B cell (primary cell): ENCODE results near the gene CFAP61. TPM values are rescaled to one million over a fixed set of nuclear protein-coding genes. Genes with fewer than 3 reads are reported as not detected.

Source experiments
- ATAC-seq: fragments of 200-7000 bp; cut with Tn5 transposase; one replicate; pipeline ENCODE4 v1.10.0; 2021; ENCODE audit warnings: low read depth, mild to moderate bottlenecking, moderate number of reproducible peaks, moderate library complexity
- CTCF ChIA-PET: fragments of 350-600 bp; sonication (Branson Sonifier 250); formaldehyde crosslinking; loops from one replicate; lab custom pipeline; 2021; ENCODE audit warnings: antibody characterized with exemption, inconsistent platforms; lab: Charles Lee
- POLR2A ChIA-PET: fragments of 350-600 bp; sonication (Branson Sonifier 250); formaldehyde crosslinking; loops from one replicate; lab custom pipeline; 2021; ENCODE audit warnings: antibody characterized with exemption; lab: Charles Lee
- DNase-seq: peaks from one replicate; pipeline ENCODE4 v3.0.0; 2013
- H2AFZ ChIP-seq: 2 replicates; pipeline ENCODE4 v1.6.1; 2012; ENCODE audit warnings: mild to moderate bottlenecking, low read depth, low read length; ENCODE audit not compliant: insufficient read depth, poor library complexity, severe bottlenecking
- H3K27ac ChIP-seq, 2 donors: 1 replicate in 1 of 2; 2 replicates in 1 of 2; pipeline ENCODE4 v1.5.1; 2012 to 2013; ENCODE audit warnings: low read length in 2 of 2, mild to moderate bottlenecking in 2 of 2, moderate library complexity in 1 of 2
- H3K27me3 ChIP-seq, 4 experiments: fragments of 200-600 bp in 1 of 4; sonication (generic) in 1 of 4; replicated peaks in 1 of 4; 1 replicate in 2 of 4; 2 replicates in 2 of 4; pipeline versions ENCODE4 v1.6.1 to v1.7.0; 2013 to 2016; ENCODE audit warnings: low read length in 3 of 4, mild to moderate bottlenecking in 2 of 4, mixed read lengths in 1 of 4, moderate library complexity in 1 of 4; ENCODE audit not compliant: insufficient read depth in 4 of 4, control insufficient read depth in 3 of 4; ENCODE audit errors: control extremely low read depth in 1 of 4
- H3K36me3 ChIP-seq, 2 experiments: replicated peaks in 1 of 2; 1 replicate in 1 of 2; 2 replicates in 1 of 2; pipeline versions ENCODE4 v1.6.1 to v1.7.1; 2013; ENCODE audit warnings: low read length in 1 of 2; ENCODE audit not compliant: insufficient read depth in 2 of 2, control insufficient read depth in 1 of 2; ENCODE audit errors: control extremely low read depth in 1 of 2, extremely low read depth in 1 of 2
- H3K4me1 ChIP-seq, 2 donors: fragments of 200-600 bp in 1 of 2; sonication (generic) in 1 of 2; 1 replicate in 1 of 2; 2 replicates in 1 of 2; pipeline versions ENCODE4 v1.5.1 to v1.6.1; 2013 to 2017; ENCODE audit warnings: low read length in 2 of 2; ENCODE audit not compliant: control insufficient read depth in 2 of 2, insufficient read depth in 2 of 2
- H3K4me2 ChIP-seq: replicated peaks from 2 replicates; pipeline ENCODE3; 2012; ENCODE audit warnings: mild to moderate bottlenecking, low read depth, low read length; ENCODE audit not compliant: poor library complexity, severe bottlenecking
- H3K4me3 ChIP-seq, 5 experiments: fragments of 200-600 bp in 1 of 5; sonication (generic) in 1 of 5; 1 replicate in 3 of 5; 2 replicates in 2 of 5; pipeline versions ENCODE4 v1.5.1 to v1.7.0; 2011 to 2016; ENCODE audit warnings: low read length in 4 of 5, mild to moderate bottlenecking in 4 of 5, low read depth in 2 of 5, control low read depth in 1 of 5, moderate library complexity in 1 of 5; ENCODE audit not compliant: insufficient read depth in 1 of 5; ENCODE audit errors: control extremely low read depth in 1 of 5, extremely low read depth in 1 of 5
- H3K79me2 ChIP-seq: fragments of 200-600 bp; sonication (generic); one replicate; pipeline ENCODE4 v1.6.0; 2016; ENCODE audit warnings: low read length; ENCODE audit not compliant: control insufficient read depth, insufficient read depth
- H3K9ac ChIP-seq: fragments of 200-600 bp; sonication (generic); 2 replicates; pipeline ENCODE4 v1.6.1; 2017; ENCODE audit warnings: mild to moderate bottlenecking, low read length, moderate library complexity
- H3K9me3 ChIP-seq, 3 donors: one replicate each; pipeline versions ENCODE4 v1.6.1 to v1.7.1; 2013; ENCODE audit warnings: low read length in 2 of 3; ENCODE audit not compliant: control insufficient read depth in 2 of 3, insufficient read depth in 1 of 3; ENCODE audit errors: control extremely low read depth in 1 of 3
- H4K20me1 ChIP-seq: 2 replicates; pipeline ENCODE4 v1.6.0; 2012; ENCODE audit warnings: mild to moderate bottlenecking, low read length; ENCODE audit not compliant: insufficient read depth, control insufficient read depth, poor library complexity, severe bottlenecking
- H3K27ac Mint-ChIP-seq: one replicate; pipeline ENCODE4 v1.8.0; 2021; ENCODE audit warnings: mixed read lengths
- H3K27me3 Mint-ChIP-seq: one replicate; pipeline ENCODE4 v1.8.0; 2021; ENCODE audit warnings: mixed read lengths
- H3K4me1 Mint-ChIP-seq: one replicate; pipeline ENCODE4 v1.8.0; 2021; ENCODE audit warnings: mixed read lengths
- H3K4me3 Mint-ChIP-seq: one replicate; pipeline ENCODE4 v1.8.0; 2021; ENCODE audit warnings: mixed read lengths
- H3K9me3 Mint-ChIP-seq: one replicate; pipeline ENCODE4 v1.8.0; 2022; ENCODE audit warnings: mixed read lengths; ENCODE audit not compliant: insufficient read depth
- EZH2 ChIP-seq: IDR thresholded peaks from 2 replicates; pipeline ENCODE4 v1.6.1; 2012; ENCODE audit warnings: borderline replicate concordance, low read depth, mild to moderate bottlenecking, moderate library complexity, low read length; ENCODE audit not compliant: insufficient read depth, poor library complexity, severe bottlenecking
- WGBS: methylation state at CpG from one replicate; pipeline ENCODE4 v1.1.5; 2013; ENCODE audit warnings: missing lambda C conversion rate; ENCODE audit not compliant: insufficient coverage; 5-methylcytosine and 5-hydroxymethylcytosine counted together
- intact Hi-C: fragments of 100-400 bp; cut with micrococcal nuclease; formaldehyde crosslinking; loops from one replicate; pipeline ENCODE4 v1.10.0; 2022
- polyA plus RNA-seq: library from polyadenylated mRNA; depleted of rRNA; stranded (reverse); fragments of >200 nt; gene quantifications from 2 replicates; pipeline ENCODE4 v1.2.3, GENCODE V29; 2012
- total RNA-seq, 2 donors: library from RNA; stranded (reverse); fragments of 120-200 nt in 1 of 2; gene quantifications; 1 replicate in 1 of 2; 2 replicates in 1 of 2; pipeline versions ENCODE4 v1.2.3 to v1.2.4, GENCODE V29; 2013 to 2022
- TF ChIP-seq, protein P1 (sequence below): fragments of 200-600 bp; IDR thresholded peaks from one replicate; pipeline ENCODE4 v1.8.0; 2022; ENCODE audit warnings: antibody characterized with exemption, mild to moderate bottlenecking

The CFAP61 gene
- total and polyA plus RNA-seq, 2 donors (not counting 1 experiment from before 2014, with no cell fraction given): not detected

DNA sequence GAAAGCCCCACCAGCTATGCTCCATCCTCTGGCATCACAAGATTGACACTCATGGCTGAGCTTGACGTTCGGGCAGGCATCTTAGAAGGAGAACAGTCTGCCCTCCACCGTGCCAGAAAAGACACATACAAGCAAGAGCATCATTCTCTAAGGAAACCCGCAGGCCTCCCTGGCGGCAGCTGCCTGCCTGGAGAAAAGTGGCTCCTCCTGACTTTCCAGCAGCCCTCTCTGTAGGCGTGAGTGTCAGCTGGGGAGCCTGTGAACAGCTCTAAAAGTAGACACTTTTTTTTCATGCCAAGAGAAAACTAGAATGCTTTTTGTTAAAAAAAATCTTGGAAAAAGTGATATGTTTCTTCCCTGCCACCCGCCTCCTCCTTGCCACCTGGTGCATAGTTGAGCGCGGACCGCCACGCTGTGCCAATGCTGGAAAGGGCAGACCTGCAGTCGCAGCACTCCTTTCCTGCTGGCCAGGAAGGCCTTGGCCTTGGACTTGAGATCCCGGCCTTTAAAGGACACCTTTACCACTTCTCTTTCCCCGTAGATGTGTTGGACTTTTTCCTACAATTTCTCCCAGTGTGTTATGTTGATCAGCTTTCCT is 285.9 kb downstream of the CFAP61 start:
- 94% methylated on average over 11 of the region's 14 CpGs for WGBS
- ChIA-PET POLR2A (no interaction called here), CTCF (no interaction called here)
- Histone ChIP-seq H3K27ac (no peak overlapping the region), H3K9me3 (peaks cover 0 to 8% (median 4%) of the 10 kb centered on the region in 3 donors), H4K20me1 (no peaks in the 10 kb centered on the region), H3K4me2 (no peak overlapping the region), H3K36me3 (no peaks in the 10 kb centered on the region), H3K4me3 (no peak overlapping the region), H3K4me1 (peaks cover 12 to 18% of the 10 kb centered on the region in 2 donors), H3K79me2 (no peaks in the 10 kb centered on the region), H3K27me3 (peaks cover 0 to 10% (median 0%) of the 10 kb centered on the region in 4 experiments), H2AFZ (no peak overlapping the region), H3K9ac (no peak overlapping the region)
- no peak overlapping the region for H3K27ac Mint-ChIP-seq
- intact Hi-C loops: no loop called here
- no peaks in the 10 kb centered on the region for H3K9me3 Mint-ChIP-seq
- DNase-seq (no peak), ATAC-seq (no peak)
- no peak for TF ChIP-seq EZH2
- TF ChIP-seq, protein P1, sequence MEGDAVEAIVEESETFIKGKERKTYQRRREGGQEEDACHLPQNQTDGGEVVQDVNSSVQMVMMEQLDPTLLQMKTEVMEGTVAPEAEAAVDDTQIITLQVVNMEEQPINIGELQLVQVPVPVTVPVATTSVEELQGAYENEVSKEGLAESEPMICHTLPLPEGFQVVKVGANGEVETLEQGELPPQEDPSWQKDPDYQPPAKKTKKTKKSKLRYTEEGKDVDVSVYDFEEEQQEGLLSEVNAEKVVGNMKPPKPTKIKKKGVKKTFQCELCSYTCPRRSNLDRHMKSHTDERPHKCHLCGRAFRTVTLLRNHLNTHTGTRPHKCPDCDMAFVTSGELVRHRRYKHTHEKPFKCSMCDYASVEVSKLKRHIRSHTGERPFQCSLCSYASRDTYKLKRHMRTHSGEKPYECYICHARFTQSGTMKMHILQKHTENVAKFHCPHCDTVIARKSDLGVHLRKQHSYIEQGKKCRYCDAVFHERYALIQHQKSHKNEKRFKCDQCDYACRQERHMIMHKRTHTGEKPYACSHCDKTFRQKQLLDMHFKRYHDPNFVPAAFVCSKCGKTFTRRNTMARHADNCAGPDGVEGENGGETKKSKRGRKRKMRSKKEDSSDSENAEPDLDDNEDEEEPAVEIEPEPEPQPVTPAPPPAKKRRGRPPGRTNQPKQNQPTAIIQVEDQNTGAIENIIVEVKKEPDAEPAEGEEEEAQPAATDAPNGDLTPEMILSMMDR: no peak
- H3K4me1 Mint-ChIP-seq: peaks cover 21% of the 10 kb centered on the region
- peaks cover 5% of the 10 kb centered on the region for H3K27me3 Mint-ChIP-seq
- H3K4me3 Mint-ChIP-seq: no peak overlapping the region

DNA sequence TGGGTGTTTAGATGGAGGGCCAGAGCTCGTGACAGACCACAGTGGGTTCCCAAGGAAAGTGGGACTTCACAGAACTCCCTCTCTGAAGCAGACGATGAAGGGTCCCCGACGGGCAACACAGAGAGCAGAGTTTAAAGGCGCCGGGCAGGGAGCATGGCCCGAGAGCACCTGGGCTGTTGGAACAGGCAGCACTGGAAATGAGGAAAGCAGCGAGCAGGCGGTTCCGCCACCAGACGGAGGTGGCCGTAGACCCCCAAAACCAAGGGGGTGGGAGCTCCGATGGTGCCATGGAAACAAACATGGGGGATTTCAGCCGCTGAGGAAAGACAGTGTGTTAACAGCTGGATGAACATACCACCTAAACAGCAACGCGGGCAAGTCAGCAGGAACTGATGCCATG is 288.1 kb downstream of the CFAP61 start:
- WGBS: 96% methylated on average over 16 of the region's 16 CpGs
- CTCF ChIA-PET: no interaction called here
- H3K4me3 Mint-ChIP-seq: no peak overlapping the region

More for the DNA sequence above, 288.1 kb downstream of the CFAP61 start:
- Histone ChIP-seq H3K79me2 (no peaks in the 10 kb centered on the region), H3K4me2 (no peak overlapping the region), H3K4me3 (no peak overlapping the region), H3K9me3 (peaks cover 0 to 3% (median 1%) of the 10 kb centered on the region in 3 donors), H3K36me3 (no peaks in the 10 kb centered on the region), H4K20me1 (no peaks in the 10 kb centered on the region), H3K27ac (no peak overlapping the region), H2AFZ (no peak overlapping the region), H3K4me1 (no peaks in the 10 kb centered on the region), H3K27me3 (peaks cover 0 to 15% (median 0%) of the 10 kb centered on the region in 4 experiments), H3K9ac (no peak overlapping the region)
- DNase-seq (no peak), ATAC-seq (no peak)
- peaks cover 5% of the 10 kb centered on the region for H3K27me3 Mint-ChIP-seq
- H3K4me1 Mint-ChIP-seq: peaks cover under 1% of the 10 kb centered on the region
- POLR2A ChIA-PET: no interaction called here
- TF ChIP-seq, protein P1: no peak
- TF ChIP-seq EZH2: no peak
- H3K27ac Mint-ChIP-seq: no peak overlapping the region
- intact Hi-C loops: no loop called here
- no peaks in the 10 kb centered on the region for H3K9me3 Mint-ChIP-seq
